ENCODE measurements around the gene UQCR11. TPM values are rescaled to one million over a fixed set of nuclear protein-coding genes. Genes with fewer than 3 reads are reported as not detected.
"Not testable (repeated sequence)": the region's sequence is repeated elsewhere in the genome, so short reads cannot be mapped to it uniquely, and the experiment has no call there.

Gene UQCR11
- total and polyA plus RNA-seq, 2 experiments from 2014 or later = 73.6 to 1,116 TPM

GRCh38 chr19:1644070-1644469 lies 38.8 kb upstream of the UQCR11 start:
- no peak for TF ChIP-seq CTCF (IDR thresholded peaks at IDR 0.05; ENCODE audit: low read depth, low read length)
- no peak overlapping the region for H3K4me3 ChIP-seq
- DNase-seq (ENCODE audit: low read depth in 1 of 2, low spot score in 1 of 2) = no peak
- H3K27me3 ChIP-seq = no peaks in the 10 kb centered on the region
- H3K36me3 ChIP-seq = peaks cover 9% of the 10 kb centered on the region
- H3K9me3 ChIP-seq (ENCODE audit: low read depth) = no peaks in the 10 kb centered on the region
- peaks cover 3% of the 10 kb centered on the region for H3K4me1 ChIP-seq (ENCODE audit: low read depth)
- no peak overlapping the region for H3K27ac ChIP-seq

- H3K36me3 ChIP-seq = peaks cover 13% of the 10 kb centered on the region
- not testable (repeated sequence) for H3K4me3 ChIP-seq; DNase-seq (ENCODE audit: low read depth in 1 of 2, low spot score in 1 of 2); H3K9me3 ChIP-seq (ENCODE audit: low read depth); H3K4me1 ChIP-seq (ENCODE audit: low read depth); H3K27ac ChIP-seq; H3K27me3 ChIP-seq
These were observed 35.7 kb upstream of the UQCR11 start for GRCh38 chr19:1640893-1641448.

- Histone ChIP-seq H3K9me3 (ENCODE audit: low read depth) (no peaks in the 10 kb centered on the region), H3K4me3 (no peak overlapping the region), H3K27ac (no peak overlapping the region), H3K4me1 (ENCODE audit: low read depth) (peaks cover 3% of the 10 kb centered on the region), H3K27me3 (no peaks in the 10 kb centered on the region), H3K36me3 (peaks cover 12% of the 10 kb centered on the region)
- DNase-seq (ENCODE audit: low read depth in 1 of 2, low spot score in 1 of 2) = no peak
- no peak for TF ChIP-seq CTCF (IDR thresholded peaks at IDR 0.05; ENCODE audit: low read depth, low read length)
These were observed 31.3 kb upstream of the UQCR11 start for GRCh38 chr19:1636325-1637236.

- no peak for DNase-seq (ENCODE audit: low read depth in 1 of 2, low spot score in 1 of 2)
- Histone ChIP-seq H3K4me1 (ENCODE audit: low read depth) (peaks cover 3% of the 10 kb centered on the region), H3K36me3 (peaks cover 8% of the 10 kb centered on the region), H3K9me3 (ENCODE audit: low read depth) (no peaks in the 10 kb centered on the region), H3K27ac (no peak overlapping the region), H3K27me3 (no peaks in the 10 kb centered on the region), H3K4me3 (no peak overlapping the region)
- no peak for TF ChIP-seq CTCF (IDR thresholded peaks at IDR 0.05; ENCODE audit: low read depth, low read length)
These were observed 29.6 kb upstream of the UQCR11 start for GRCh38 chr19:1634938-1635243.

- no peak for TF ChIP-seq CTCF (IDR thresholded peaks at IDR 0.05; ENCODE audit: low read depth, low read length)
- Histone ChIP-seq H3K4me1 (ENCODE audit: low read depth) (peaks cover under 1% of the 10 kb centered on the region), H3K27me3 (no peaks in the 10 kb centered on the region), H3K36me3 (peaks cover 8% of the 10 kb centered on the region), H3K9me3 (ENCODE audit: low read depth) (no peaks in the 10 kb centered on the region), H3K4me3 (no peak overlapping the region), H3K27ac (no peak overlapping the region)
- no peak for DNase-seq (ENCODE audit: low read depth in 1 of 2, low spot score in 1 of 2)
These were observed 29.1 kb upstream of the UQCR11 start for GRCh38 chr19:1634242-1634937.
